OCI-LY3 (cell line): ENCODE data around the gene CAVIN1.

ENCODE experiments used
- EZH2phosphoT487 ChIP-seq: fragments of 200-600 bp; shearing (Covaris generic); IDR thresholded peaks from 2 replicates; pipeline ENCODE4 v1.6.1; 2018; ENCODE audit warnings: antibody characterized with exemption, mixed run types, low read depth
- TF ChIP-seq, protein P1 (sequence below): fragments of 200-600, 300-600 bp; sonication (generic); IDR thresholded peaks from 2 replicates; pipeline ENCODE4 v1.5.1; 2014; ENCODE audit warnings: antibody characterized with exemption, low read length, low read depth

DNA sequence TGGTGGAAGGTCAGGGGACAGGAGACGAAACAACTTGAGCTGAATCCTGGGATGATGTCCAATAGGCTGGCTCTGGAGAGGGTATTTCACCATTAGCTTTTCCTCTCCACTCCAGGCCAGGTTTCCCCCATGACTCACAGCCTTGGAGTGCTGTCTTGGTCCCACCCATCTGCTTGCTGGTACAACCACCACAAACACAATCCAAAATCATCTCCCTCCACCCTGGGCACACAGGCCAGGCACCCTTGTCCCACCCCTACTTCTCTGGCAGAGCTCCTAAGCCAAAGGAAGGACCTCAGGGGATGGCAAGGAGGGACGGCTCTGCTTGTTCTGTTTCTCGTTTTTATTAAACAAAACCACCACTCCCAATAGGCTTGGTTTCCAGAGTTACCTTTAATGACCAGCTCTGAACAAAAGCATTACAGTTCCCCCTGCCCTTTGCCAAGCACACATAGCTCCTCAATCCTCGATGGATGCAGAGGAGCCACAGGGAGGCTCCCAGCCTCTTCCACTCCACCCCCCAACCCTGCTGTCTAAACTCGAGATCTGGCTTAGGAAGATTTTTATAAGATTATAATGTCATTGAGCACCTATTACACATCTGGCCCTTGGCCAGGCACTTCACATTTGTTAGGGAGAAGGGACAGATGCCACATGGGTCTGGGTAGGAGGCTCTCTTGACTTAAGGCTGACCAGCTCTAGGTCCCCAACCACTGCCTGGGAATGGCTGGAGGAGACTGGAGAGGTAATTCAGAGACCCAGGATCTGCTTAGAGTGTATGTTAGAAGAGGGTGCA lies 13.3 kb downstream of the CAVIN1 start:
- TF ChIP-seq, protein P1, sequence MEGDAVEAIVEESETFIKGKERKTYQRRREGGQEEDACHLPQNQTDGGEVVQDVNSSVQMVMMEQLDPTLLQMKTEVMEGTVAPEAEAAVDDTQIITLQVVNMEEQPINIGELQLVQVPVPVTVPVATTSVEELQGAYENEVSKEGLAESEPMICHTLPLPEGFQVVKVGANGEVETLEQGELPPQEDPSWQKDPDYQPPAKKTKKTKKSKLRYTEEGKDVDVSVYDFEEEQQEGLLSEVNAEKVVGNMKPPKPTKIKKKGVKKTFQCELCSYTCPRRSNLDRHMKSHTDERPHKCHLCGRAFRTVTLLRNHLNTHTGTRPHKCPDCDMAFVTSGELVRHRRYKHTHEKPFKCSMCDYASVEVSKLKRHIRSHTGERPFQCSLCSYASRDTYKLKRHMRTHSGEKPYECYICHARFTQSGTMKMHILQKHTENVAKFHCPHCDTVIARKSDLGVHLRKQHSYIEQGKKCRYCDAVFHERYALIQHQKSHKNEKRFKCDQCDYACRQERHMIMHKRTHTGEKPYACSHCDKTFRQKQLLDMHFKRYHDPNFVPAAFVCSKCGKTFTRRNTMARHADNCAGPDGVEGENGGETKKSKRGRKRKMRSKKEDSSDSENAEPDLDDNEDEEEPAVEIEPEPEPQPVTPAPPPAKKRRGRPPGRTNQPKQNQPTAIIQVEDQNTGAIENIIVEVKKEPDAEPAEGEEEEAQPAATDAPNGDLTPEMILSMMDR, result no peak
- no peak for TF ChIP-seq EZH2phosphoT487
